ENCODE data around the gene DDX42. TPM values are rescaled to one million over a fixed set of nuclear protein-coding genes. Genes with fewer than 3 reads are reported as not detected.

Gene DDX42
- total and polyA plus RNA-seq, 2 experiments from 2014 or later = 57.8 to 101 TPM

GRCh38 chr17:63786971-63787711, 13.2 kb downstream of the DDX42 start:
- Histone ChIP-seq H3K4me1 (ENCODE audit: insufficient read depth) (no peaks in the 10 kb centered on the region), H3K36me3 (ENCODE audit: insufficient read depth) (peaks cover 46% of the 10 kb centered on the region), H3K27ac (ENCODE audit: low read depth) (no peak overlapping the region), H4K20me1 (replicated peaks; ENCODE audit: insufficient read depth) (peaks cover 55% of the 10 kb centered on the region), H3K4me2 (no peak overlapping the region), H3F3A (replicated peaks; ENCODE audit: low read depth) (0 out of 2 replicates have a peak, but pooled peaks cover 6% of the 10 kb centered on the region), H3K9me2 (ENCODE audit: insufficient read depth) (no peaks in the 10 kb centered on the region), H3K27me3 (ENCODE audit: insufficient read depth) (no peaks in the 10 kb centered on the region), H3K4me3 (no peak overlapping the region), H3K79me2 (replicated peaks; ENCODE audit: insufficient read depth) (peaks cover 99% of the 10 kb centered on the region), H2AFZ (no peak overlapping the region)
- Mint-ChIP-seq H3K27me3 (ENCODE audit: insufficient read depth, low read depth, poor library complexity) (no peaks in the 10 kb centered on the region), H3K4me3 (no peak overlapping the region), H3K9me3 (no peaks in the 10 kb centered on the region; the same call in 2 of the 3 replicates), H3K4me1 (no peaks in the 10 kb centered on the region), H3K27ac (no peak overlapping the region), H3K36me3 (ENCODE audit: low read depth) (peaks cover 51% of the 10 kb centered on the region)
- TF ChIP-seq POLR2AphosphoS5 (IDR thresholded peaks at IDR 0.05; ENCODE audit: low read depth) = no peak
- no peak for TF ChIP-seq ZNF114 (CRISPR knock-in tag; IDR thresholded peaks at IDR 0.05)
- ATAC-seq (no peak), DNase-seq (ENCODE audit: low spot score) (no peak)

GRCh38 chr17:63790057-63790456, 16.1 kb downstream of the DDX42 start:
- Histone ChIP-seq H3K79me2 (replicated peaks; ENCODE audit: insufficient read depth) (peaks cover 98% of the 10 kb centered on the region), H3K36me3 (ENCODE audit: insufficient read depth) (peaks cover 67% of the 10 kb centered on the region), H3K27me3 (ENCODE audit: insufficient read depth) (no peaks in the 10 kb centered on the region), H3K4me1 (ENCODE audit: insufficient read depth) (no peaks in the 10 kb centered on the region), H3K9me2 (ENCODE audit: insufficient read depth) (no peaks in the 10 kb centered on the region), H4K20me1 (replicated peaks; ENCODE audit: insufficient read depth) (peaks cover 36% of the 10 kb centered on the region), H2AFZ (no peak overlapping the region), H3K27ac (ENCODE audit: low read depth) (no peak overlapping the region), H3K4me2 (no peak overlapping the region), H3K4me3 (no peak overlapping the region), H3F3A (replicated peaks; ENCODE audit: low read depth) (0 out of 2 replicates have a peak, but pooled peaks cover 6% of the 10 kb centered on the region)
- H3K36me3 Mint-ChIP-seq (ENCODE audit: low read depth) = peaks cover 75% of the 10 kb centered on the region
- no peak overlapping the region for H3K27ac Mint-ChIP-seq
- H3K27me3 Mint-ChIP-seq (ENCODE audit: insufficient read depth, low read depth, poor library complexity) = no peaks in the 10 kb centered on the region
- no peak overlapping the region for H3K4me3 Mint-ChIP-seq
- H3K4me1 Mint-ChIP-seq = no peaks in the 10 kb centered on the region
- no peak for TF ChIP-seq CREB1 (CRISPR knock-in tag; IDR thresholded peaks at IDR 0.05; ENCODE audit: low read depth)
- ATAC-seq = no peak
- H3K9me3 Mint-ChIP-seq = no peaks in the 10 kb centered on the region
- DNase-seq (ENCODE audit: low spot score) = no peak

GRCh38 chr17:63792055-63792729, 18.2 kb downstream of the DDX42 start:
- Mint-ChIP-seq H3K36me3 (ENCODE audit: low read depth) (peaks cover 86% of the 10 kb centered on the region), H3K27me3 (ENCODE audit: insufficient read depth, low read depth, poor library complexity) (no peaks in the 10 kb centered on the region), H3K9me3 (no peaks in the 10 kb centered on the region), H3K27ac (0 out of 2 replicates have a peak overlapping the region, but pooled peaks have one; percentile 72), H3K4me1 (no peaks in the 10 kb centered on the region), H3K4me3 (no peak overlapping the region)
- Histone ChIP-seq H2AFZ (no peak overlapping the region), H3K27ac (ENCODE audit: low read depth) (no peak overlapping the region; the same call in 1 of the 2 replicates), H3K4me1 (ENCODE audit: insufficient read depth) (no peaks in the 10 kb centered on the region), H3K79me2 (replicated peaks; ENCODE audit: insufficient read depth) (peaks cover 93% of the 10 kb centered on the region), H3K4me2 (no peak overlapping the region), H3K9me2 (ENCODE audit: insufficient read depth) (no peaks in the 10 kb centered on the region), H3K4me3 (no peak overlapping the region), H4K20me1 (replicated peaks; ENCODE audit: insufficient read depth) (peaks cover 32% of the 10 kb centered on the region), H3K36me3 (ENCODE audit: insufficient read depth) (peaks cover 89% of the 10 kb centered on the region), H3K27me3 (ENCODE audit: insufficient read depth) (no peaks in the 10 kb centered on the region), H3F3A (replicated peaks; ENCODE audit: low read depth) (0 out of 2 replicates have a peak, but pooled peaks cover 5% of the 10 kb centered on the region)
- ATAC-seq = no peak
- DNase-seq (ENCODE audit: low spot score) = no peak
- TF ChIP-seq, protein P1, sequence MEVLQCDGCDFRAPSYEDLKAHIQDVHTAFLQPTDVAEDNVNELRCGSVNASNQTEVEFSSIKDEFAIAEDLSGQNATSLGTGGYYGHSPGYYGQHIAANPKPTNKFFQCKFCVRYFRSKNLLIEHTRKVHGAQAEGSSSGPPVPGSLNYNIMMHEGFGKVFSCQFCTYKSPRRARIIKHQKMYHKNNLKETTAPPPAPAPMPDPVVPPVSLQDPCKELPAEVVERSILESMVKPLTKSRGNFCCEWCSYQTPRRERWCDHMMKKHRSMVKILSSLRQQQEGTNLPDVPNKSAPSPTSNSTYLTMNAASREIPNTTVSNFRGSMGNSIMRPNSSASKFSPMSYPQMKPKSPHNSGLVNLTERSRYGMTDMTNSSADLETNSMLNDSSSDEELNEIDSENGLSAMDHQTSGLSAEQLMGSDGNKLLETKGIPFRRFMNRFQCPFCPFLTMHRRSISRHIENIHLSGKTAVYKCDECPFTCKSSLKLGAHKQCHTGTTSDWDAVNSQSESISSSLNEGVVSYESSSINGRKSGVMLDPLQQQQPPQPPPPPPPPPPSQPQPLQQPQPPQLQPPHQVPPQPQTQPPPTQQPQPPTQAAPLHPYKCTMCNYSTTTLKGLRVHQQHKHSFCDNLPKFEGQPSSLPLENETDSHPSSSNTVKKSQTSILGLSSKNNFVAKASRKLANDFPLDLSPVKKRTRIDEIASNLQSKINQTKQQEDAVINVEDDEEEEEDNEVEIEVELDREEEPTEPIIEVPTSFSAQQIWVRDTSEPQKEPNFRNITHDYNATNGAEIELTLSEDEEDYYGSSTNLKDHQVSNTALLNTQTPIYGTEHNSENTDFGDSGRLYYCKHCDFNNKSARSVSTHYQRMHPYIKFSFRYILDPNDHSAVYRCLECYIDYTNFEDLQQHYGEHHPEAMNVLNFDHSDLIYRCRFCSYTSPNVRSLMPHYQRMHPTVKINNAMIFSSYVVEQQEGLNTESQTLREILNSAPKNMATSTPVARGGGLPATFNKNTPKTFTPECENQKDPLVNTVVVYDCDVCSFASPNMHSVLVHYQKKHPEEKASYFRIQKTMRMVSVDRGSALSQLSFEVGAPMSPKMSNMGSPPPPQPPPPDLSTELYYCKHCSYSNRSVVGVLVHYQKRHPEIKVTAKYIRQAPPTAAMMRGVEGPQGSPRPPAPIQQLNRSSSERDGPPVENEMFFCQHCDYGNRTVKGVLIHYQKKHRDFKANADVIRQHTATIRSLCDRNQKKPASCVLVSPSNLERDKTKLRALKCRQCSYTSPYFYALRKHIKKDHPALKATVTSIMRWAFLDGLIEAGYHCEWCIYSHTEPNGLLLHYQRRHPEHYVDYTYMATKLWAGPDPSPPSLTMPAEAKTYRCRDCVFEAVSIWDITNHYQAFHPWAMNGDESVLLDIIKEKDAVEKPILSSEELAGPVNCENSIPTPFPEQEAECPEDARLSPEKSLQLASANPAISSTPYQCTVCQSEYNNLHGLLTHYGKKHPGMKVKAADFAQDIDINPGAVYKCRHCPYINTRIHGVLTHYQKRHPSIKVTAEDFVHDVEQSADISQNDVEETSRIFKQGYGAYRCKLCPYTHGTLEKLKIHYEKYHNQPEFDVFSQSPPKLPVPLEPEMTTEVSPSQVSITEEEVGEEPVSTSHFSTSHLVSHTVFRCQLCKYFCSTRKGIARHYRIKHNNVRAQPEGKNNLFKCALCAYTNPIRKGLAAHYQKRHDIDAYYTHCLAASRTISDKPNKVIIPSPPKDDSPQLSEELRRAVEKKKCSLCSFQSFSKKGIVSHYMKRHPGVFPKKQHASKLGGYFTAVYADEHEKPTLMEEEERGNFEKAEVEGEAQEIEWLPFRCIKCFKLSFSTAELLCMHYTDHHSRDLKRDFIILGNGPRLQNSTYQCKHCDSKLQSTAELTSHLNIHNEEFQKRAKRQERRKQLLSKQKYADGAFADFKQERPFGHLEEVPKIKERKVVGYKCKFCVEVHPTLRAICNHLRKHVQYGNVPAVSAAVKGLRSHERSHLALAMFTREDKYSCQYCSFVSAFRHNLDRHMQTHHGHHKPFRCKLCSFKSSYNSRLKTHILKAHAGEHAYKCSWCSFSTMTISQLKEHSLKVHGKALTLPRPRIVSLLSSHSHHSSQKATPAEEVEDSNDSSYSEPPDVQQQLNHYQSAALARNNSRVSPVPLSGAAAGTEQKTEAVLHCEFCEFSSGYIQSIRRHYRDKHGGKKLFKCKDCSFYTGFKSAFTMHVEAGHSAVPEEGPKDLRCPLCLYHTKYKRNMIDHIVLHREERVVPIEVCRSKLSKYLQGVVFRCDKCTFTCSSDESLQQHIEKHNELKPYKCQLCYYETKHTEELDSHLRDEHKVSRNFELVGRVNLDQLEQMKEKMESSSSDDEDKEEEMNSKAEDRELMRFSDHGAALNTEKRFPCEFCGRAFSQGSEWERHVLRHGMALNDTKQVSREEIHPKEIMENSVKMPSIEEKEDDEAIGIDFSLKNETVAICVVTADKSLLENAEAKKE (CRISPR knock-in tag; IDR thresholded peaks at IDR 0.05) = no peak
- no peak for TF ChIP-seq JUNB (IDR thresholded peaks at IDR 0.05; ENCODE audit: unreplicated experiment)
